Nephron (organoid): Measurements from ENCODE around the gene SDHA.

ENCODE experiments used
- H3K27ac Mint-ChIP-seq, 3 experiments: 2 replicates each; pipeline ENCODE4 v1.8.0; 2020; ENCODE audit warnings: mixed read lengths in 3 of 3, mild to moderate bottlenecking in 2 of 3, moderate library complexity in 1 of 3
- H3K27me3 Mint-ChIP-seq: 2 replicates; pipeline ENCODE4 v1.8.0; 2021; ENCODE audit warnings: low read depth, mild to moderate bottlenecking, moderate library complexity, mixed read lengths
- H3K36me3 Mint-ChIP-seq: 2 replicates; pipeline ENCODE4 v1.8.0; 2020; ENCODE audit warnings: low read depth, mixed read lengths
- H3K4me1 Mint-ChIP-seq: 2 replicates; pipeline ENCODE4 v1.8.0; 2020; ENCODE audit warnings: mixed read lengths
- H3K4me3 Mint-ChIP-seq, 3 experiments: 2 replicates each; pipeline ENCODE4 v1.8.0; 2020; ENCODE audit warnings: mild to moderate bottlenecking in 3 of 3, mixed read lengths in 3 of 3, moderate library complexity in 2 of 3
- H3K9me3 Mint-ChIP-seq: 2 replicates; pipeline ENCODE4 v1.8.0; 2020; ENCODE audit warnings: mixed read lengths
- TF ChIP-seq, protein P1 (sequence below), 3 experiments: fragments of 200-600 bp; sonication (generic); IDR thresholded peaks; one replicate each; pipeline ENCODE4 v1.5.0; 2021; ENCODE audit warnings: antibody characterized with exemption in 3 of 3; ENCODE audit not compliant: unreplicated experiment in 3 of 3

SDHA gene

DNA sequence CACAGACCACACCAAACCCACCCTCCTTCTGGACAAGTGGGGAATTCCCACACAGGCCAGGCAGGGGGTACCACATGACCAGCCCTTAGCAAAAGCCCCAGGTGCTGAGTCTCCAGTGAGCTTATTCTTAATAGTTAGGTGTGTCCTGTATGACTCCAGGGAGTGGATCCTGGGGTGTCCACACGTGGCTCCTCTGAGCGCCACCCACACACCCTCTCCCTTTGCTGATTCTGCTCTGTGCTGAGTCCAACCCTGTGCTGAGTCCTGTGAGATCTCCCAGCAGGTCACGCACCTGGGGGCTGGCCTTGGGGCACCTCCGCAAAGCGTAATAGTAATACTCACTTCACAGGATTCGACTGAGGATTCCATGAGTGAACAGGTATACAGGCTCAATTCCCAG, 14.1 kb upstream of the SDHA start:
- Mint-ChIP-seq H3K4me1 (peaks cover 37% of the 10 kb centered on the region), H3K9me3 (no peaks in the 10 kb centered on the region), H3K27me3 (no peaks in the 10 kb centered on the region), H3K27ac (no peak overlapping the region), H3K4me3 (no peak overlapping the region), H3K36me3 (peaks cover 30% of the 10 kb centered on the region)
- TF ChIP-seq, protein P1, sequence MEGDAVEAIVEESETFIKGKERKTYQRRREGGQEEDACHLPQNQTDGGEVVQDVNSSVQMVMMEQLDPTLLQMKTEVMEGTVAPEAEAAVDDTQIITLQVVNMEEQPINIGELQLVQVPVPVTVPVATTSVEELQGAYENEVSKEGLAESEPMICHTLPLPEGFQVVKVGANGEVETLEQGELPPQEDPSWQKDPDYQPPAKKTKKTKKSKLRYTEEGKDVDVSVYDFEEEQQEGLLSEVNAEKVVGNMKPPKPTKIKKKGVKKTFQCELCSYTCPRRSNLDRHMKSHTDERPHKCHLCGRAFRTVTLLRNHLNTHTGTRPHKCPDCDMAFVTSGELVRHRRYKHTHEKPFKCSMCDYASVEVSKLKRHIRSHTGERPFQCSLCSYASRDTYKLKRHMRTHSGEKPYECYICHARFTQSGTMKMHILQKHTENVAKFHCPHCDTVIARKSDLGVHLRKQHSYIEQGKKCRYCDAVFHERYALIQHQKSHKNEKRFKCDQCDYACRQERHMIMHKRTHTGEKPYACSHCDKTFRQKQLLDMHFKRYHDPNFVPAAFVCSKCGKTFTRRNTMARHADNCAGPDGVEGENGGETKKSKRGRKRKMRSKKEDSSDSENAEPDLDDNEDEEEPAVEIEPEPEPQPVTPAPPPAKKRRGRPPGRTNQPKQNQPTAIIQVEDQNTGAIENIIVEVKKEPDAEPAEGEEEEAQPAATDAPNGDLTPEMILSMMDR (IDR thresholded peaks at IDR 0.05; ENCODE audit: unreplicated experiment in 3 of 3), result no peak

GRCh38 chr5:204462-204861, 13.7 kb upstream of the SDHA start:
- Mint-ChIP-seq H3K4me3 (no peak overlapping the region), H3K27ac (no peak overlapping the region), H3K36me3 (peaks cover 30% of the 10 kb centered on the region), H3K4me1 (peaks cover 38% of the 10 kb centered on the region), H3K27me3 (no peaks in the 10 kb centered on the region), H3K9me3 (no peaks in the 10 kb centered on the region)
- TF ChIP-seq, protein P1 (IDR thresholded peaks at IDR 0.05; ENCODE audit: unreplicated experiment in 3 of 3), result no peak

DNA sequence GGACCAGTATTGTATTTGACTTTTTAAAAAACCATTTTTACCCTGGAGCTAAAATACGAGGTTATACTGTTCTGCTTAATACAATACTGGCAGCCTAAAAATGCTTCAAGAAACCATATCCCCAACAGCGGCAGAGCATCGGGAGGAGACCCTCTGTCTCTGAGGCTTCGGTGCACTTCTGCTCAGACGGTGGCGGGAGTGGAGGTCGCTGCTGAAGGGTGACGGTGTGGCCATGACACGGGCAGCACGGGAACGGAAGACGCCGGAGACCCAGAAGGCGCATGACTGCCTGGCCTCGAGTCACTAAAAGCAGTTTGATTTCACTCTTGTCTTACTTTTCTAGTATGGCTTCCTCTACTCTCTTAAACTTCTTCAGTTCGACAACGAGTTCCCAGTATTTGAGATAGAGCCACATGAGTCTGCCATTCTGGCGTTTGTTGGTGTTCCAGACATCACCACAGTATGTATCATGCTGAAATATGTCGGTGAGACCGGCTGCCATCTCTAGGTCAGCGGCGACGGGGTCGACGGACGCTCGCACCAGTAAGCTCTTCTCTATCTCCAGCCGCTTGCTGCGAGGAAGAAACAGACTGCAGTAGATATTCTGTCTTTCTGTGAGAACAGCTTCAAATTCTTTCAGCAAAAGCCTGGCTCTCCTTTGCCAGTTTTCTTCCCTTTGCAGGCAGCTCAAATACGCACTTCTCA, 13.0 kb upstream of the SDHA start:
- no peaks in the 10 kb centered on the region for H3K9me3 Mint-ChIP-seq
- H3K4me3 Mint-ChIP-seq, result no peak overlapping the region
- peaks cover 30% of the 10 kb centered on the region for H3K36me3 Mint-ChIP-seq
- H3K27me3 Mint-ChIP-seq, result no peaks in the 10 kb centered on the region
- TF ChIP-seq, protein P1 (IDR thresholded peaks at IDR 0.05; ENCODE audit: unreplicated experiment in 3 of 3), result no peak
- H3K27ac Mint-ChIP-seq, result no peak overlapping the region
- H3K4me1 Mint-ChIP-seq, result peaks cover 45% of the 10 kb centered on the region

GRCh38 chr5:206406-206805, 11.7 kb upstream of the SDHA start:
- Mint-ChIP-seq H3K27me3 (no peaks in the 10 kb centered on the region), H3K27ac (no peak overlapping the region), H3K4me3 (no peak overlapping the region), H3K9me3 (no peaks in the 10 kb centered on the region), H3K4me1 (peaks cover 40% of the 10 kb centered on the region), H3K36me3 (peaks cover 30% of the 10 kb centered on the region)
- TF ChIP-seq, protein P1 (IDR thresholded peaks at IDR 0.05; ENCODE audit: unreplicated experiment in 3 of 3), result no peak

DNA sequence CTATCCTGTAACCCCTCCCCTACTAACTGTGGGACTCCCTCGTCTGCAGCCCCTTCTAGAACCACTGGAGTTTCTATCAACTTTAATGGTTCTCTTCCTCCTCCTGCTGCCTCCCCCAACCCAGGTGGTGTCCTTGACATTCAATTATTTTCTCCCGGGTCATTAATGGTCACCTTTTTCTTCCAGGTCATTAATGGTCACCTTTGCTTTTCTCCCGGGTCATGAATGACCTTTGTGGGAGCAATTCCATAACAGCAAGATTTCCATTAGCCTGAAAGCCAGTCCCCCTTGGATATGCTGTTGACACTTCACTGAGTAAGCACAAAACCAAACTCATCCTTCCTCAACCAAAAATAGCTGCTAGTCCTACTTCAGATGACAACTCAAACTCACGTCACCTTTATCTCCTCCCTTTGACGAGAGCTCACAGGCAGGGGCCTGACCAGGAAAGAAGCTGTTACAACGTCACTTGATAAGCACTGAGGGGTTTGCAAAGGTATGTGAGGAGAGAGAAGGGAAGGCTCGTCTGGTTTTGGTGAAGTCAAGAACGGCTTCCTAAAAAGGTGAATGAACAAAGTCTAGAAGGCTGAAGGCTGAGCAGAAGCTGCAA, 11.1 kb upstream of the SDHA start:
- TF ChIP-seq, protein P1 (IDR thresholded peaks at IDR 0.05; ENCODE audit: unreplicated experiment in 3 of 3), result no peak
- Mint-ChIP-seq H3K9me3 (no peaks in the 10 kb centered on the region), H3K4me3 (no peak overlapping the region)

DNA sequence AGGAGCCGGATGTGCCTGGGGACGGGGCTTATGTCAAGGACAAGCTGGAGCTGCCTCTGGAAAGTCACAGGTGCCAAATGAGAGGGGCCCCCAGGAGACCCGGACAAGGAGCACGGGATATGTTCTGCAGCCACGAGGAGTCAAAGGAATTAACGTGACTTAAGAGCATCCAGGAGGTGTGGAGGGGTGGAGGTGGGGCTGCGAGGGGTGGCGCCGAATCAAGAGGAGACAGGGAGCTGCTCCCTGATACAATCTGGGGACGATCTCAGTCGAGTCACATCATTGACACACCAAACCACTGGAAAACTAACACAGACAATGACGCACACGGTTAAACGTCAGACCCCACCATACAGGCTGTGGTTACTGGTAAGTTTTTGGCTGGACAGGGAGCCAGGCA, 10.5 kb upstream of the SDHA start:
- H3K4me3 Mint-ChIP-seq, result no peak overlapping the region
- TF ChIP-seq, protein P1 (IDR thresholded peaks at IDR 0.05; ENCODE audit: unreplicated experiment in 3 of 3), result no peak
- no peaks in the 10 kb centered on the region for H3K9me3 Mint-ChIP-seq
- peaks cover 33% of the 10 kb centered on the region for H3K4me1 Mint-ChIP-seq
- no peaks in the 10 kb centered on the region for H3K27me3 Mint-ChIP-seq
- H3K27ac Mint-ChIP-seq, result no peak overlapping the region
- H3K36me3 Mint-ChIP-seq, result peaks cover 22% of the 10 kb centered on the region

More for the DNA sequence above, 11.1 kb upstream of the SDHA start:
- no peak overlapping the region for H3K27ac Mint-ChIP-seq
- no peaks in the 10 kb centered on the region for H3K27me3 Mint-ChIP-seq
- H3K36me3 Mint-ChIP-seq, result peaks cover 27% of the 10 kb centered on the region
- H3K4me1 Mint-ChIP-seq, result peaks cover 33% of the 10 kb centered on the region
